HG02973 (cell line): ENCODE measurements around the gene FLYWCH1.

ENCODE experiments used
- ATAC-seq: cut with Tn5 transposase; IDR thresholded peaks from one replicate; pipeline ENCODE4 v1.9.1; 2021; ENCODE audit warnings: moderate library complexity; ENCODE audit not compliant: unreplicated experiment

FLYWCH1 gene

GRCh38 chr16:2950353-2950724 is 38.6 kb downstream of the FLYWCH1 start:
- no peak for ATAC-seq

- ATAC-seq: no peak
Observed at GRCh38 chr16:2950773-2951172, 39.0 kb downstream of the FLYWCH1 start.

GRCh38 chr16:2952679-2953078 is 40.9 kb downstream of the FLYWCH1 start:
- ATAC-seq: no peak

GRCh38 chr16:2953706-2954627 is 42.2 kb downstream of the FLYWCH1 start:
- no peak for ATAC-seq

GRCh38 chr16:2954656-2955381 is 43.1 kb downstream of the FLYWCH1 start:
- ATAC-seq: no peak

- no peak for ATAC-seq
Observed at GRCh38 chr16:2955438-2955778, 43.7 kb downstream of the FLYWCH1 start.

- ATAC-seq: no peak
Observed at GRCh38 chr16:2955779-2956578, 44.2 kb downstream of the FLYWCH1 start.

GRCh38 chr16:2956579-2956956 is 44.8 kb downstream of the FLYWCH1 start:
- no peak for ATAC-seq

GRCh38 chr16:2959206-2959605 is 47.5 kb downstream of the FLYWCH1 start:
- no peak for ATAC-seq

- ATAC-seq: no peak
Observed at GRCh38 chr16:2960183-2961010, 48.7 kb downstream of the FLYWCH1 start.

GRCh38 chr16:2962334-2963073 is 50.8 kb downstream of the FLYWCH1 start:
- no peak for ATAC-seq

GRCh38 chr16:2963074-2963722 is 51.5 kb downstream of the FLYWCH1 start:
- no peak for ATAC-seq

- no peak for ATAC-seq
Observed at GRCh38 chr16:2963723-2964474, 52.2 kb downstream of the FLYWCH1 start, which contains the start of gene KREMEN2. Gene KREMEN2, plus strand, starts transcription at chr16:2964275. Its CDS starts 246 bp downstream, at chr16:2964521.

GRCh38 chr16:2964475-2965336 is 53.0 kb downstream of the FLYWCH1 start:
- ATAC-seq: no peak

- ATAC-seq: no peak
Observed at GRCh38 chr16:2966043-2966807, 54.5 kb downstream of the FLYWCH1 start.

GRCh38 chr16:2966808-2967191 is 55.1 kb downstream of the FLYWCH1 start:
- ATAC-seq: no peak

- ATAC-seq: no peak
Observed at GRCh38 chr16:2967211-2967631, 55.5 kb downstream of the FLYWCH1 start.
